ENCODE results near the gene DVL1.

DNA sequence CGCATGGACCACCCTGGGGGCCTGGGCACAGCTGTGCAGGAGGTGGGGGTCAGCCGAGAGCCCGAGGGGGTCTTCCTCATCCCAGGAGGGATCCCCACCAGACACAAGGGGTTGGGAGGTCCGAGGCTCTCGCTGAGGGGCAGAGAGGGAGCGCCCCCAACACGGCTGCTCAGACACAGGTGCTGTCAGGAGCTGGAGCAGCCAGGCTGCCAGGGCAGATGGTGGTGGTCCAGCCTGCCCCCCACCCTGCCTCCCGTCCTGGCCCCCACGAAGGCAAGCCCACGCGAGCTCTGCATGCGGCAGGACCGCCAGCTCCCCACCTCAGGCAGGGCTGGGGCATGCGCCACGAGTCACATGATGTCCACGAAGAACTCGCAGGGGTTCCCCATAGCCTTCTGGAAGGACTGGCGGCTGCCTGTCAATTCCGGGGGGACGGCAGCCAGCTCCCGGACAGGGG lies 13.4 kb downstream of the DVL1 start:
- TF ChIP-seq, protein P1, sequence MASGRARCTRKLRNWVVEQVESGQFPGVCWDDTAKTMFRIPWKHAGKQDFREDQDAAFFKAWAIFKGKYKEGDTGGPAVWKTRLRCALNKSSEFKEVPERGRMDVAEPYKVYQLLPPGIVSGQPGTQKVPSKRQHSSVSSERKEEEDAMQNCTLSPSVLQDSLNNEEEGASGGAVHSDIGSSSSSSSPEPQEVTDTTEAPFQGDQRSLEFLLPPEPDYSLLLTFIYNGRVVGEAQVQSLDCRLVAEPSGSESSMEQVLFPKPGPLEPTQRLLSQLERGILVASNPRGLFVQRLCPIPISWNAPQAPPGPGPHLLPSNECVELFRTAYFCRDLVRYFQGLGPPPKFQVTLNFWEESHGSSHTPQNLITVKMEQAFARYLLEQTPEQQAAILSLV (CRISPR knock-in tag; IDR thresholded peaks at IDR 0.05; ENCODE audit: borderline replicate concordance) = no peak
- no peak for TF ChIP-seq PHF8 (CRISPR knock-in tag; IDR thresholded peaks at IDR 0.05)
- TF ChIP-seq, protein P2, sequence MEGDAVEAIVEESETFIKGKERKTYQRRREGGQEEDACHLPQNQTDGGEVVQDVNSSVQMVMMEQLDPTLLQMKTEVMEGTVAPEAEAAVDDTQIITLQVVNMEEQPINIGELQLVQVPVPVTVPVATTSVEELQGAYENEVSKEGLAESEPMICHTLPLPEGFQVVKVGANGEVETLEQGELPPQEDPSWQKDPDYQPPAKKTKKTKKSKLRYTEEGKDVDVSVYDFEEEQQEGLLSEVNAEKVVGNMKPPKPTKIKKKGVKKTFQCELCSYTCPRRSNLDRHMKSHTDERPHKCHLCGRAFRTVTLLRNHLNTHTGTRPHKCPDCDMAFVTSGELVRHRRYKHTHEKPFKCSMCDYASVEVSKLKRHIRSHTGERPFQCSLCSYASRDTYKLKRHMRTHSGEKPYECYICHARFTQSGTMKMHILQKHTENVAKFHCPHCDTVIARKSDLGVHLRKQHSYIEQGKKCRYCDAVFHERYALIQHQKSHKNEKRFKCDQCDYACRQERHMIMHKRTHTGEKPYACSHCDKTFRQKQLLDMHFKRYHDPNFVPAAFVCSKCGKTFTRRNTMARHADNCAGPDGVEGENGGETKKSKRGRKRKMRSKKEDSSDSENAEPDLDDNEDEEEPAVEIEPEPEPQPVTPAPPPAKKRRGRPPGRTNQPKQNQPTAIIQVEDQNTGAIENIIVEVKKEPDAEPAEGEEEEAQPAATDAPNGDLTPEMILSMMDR (CRISPR knock-in tag; IDR thresholded peaks at IDR 0.05) = no peak
- no peak for TF ChIP-seq KLF13 (CRISPR knock-in tag; IDR thresholded peaks at IDR 0.05)
- no peak for TF ChIP-seq CREB1 (IDR thresholded peaks at IDR 0.05)
- TF ChIP-seq CREB1 (CRISPR knock-in tag; IDR thresholded peaks at IDR 0.05) = no peak
- TF ChIP-seq SRSF4 (IDR thresholded peaks at IDR 0.05; ENCODE audit: low read depth, low read length, poor library complexity, severe bottlenecking) = no peak

Data from HepG2 (cell line).